Neural crest cell (in vitro differentiated cells): ENCODE data around the gene ZNF296. TPM values are rescaled to one million over a fixed set of nuclear protein-coding genes. Genes with fewer than 3 reads are reported as not detected.

Source experiments
- DNase-seq: peaks from one replicate; pipeline ENCODE4 v3.0.0; 2021; ENCODE audit warnings: low read depth, mixed read lengths, low spot score
- H3K27ac Mint-ChIP-seq: one replicate; pipeline ENCODE4 v1.8.0; 2021; ENCODE audit warnings: mild to moderate bottlenecking, mixed read lengths; ENCODE audit not compliant: unreplicated experiment
- H3K27me3 Mint-ChIP-seq: 2 replicates; pipeline ENCODE4 v1.8.0; 2021; ENCODE audit warnings: low read depth, mild to moderate bottlenecking, mixed read lengths
- H3K36me3 Mint-ChIP-seq: 2 replicates; pipeline ENCODE4 v1.8.0; 2021; ENCODE audit warnings: low read depth, mild to moderate bottlenecking, mixed read lengths
- H3K4me1 Mint-ChIP-seq: 2 replicates; pipeline ENCODE4 v1.8.0; 2021; ENCODE audit warnings: mixed read lengths
- H3K4me3 Mint-ChIP-seq: one replicate; pipeline ENCODE4 v1.8.0; 2021; ENCODE audit warnings: mild to moderate bottlenecking, mixed read lengths
- H3K9me3 Mint-ChIP-seq: 2 replicates; pipeline ENCODE4 v1.8.0; 2021; ENCODE audit warnings: mixed read lengths
- total RNA-seq: library from RNA; stranded (reverse); gene quantifications from 2 replicates; pipeline ENCODE4 v1.2.1, GENCODE V29; 2021
- TF ChIP-seq, protein P1 (sequence below): fragments of 200-600 bp; sonication (generic); conservative IDR thresholded peaks from 2 replicates; pipeline ENCODE4 v1.5.0; 2021; ENCODE audit warnings: antibody characterized with exemption, mild to moderate bottlenecking

Gene ZNF296
- total RNA-seq, 1 donor from 2014 or later = 1.2 TPM

DNA sequence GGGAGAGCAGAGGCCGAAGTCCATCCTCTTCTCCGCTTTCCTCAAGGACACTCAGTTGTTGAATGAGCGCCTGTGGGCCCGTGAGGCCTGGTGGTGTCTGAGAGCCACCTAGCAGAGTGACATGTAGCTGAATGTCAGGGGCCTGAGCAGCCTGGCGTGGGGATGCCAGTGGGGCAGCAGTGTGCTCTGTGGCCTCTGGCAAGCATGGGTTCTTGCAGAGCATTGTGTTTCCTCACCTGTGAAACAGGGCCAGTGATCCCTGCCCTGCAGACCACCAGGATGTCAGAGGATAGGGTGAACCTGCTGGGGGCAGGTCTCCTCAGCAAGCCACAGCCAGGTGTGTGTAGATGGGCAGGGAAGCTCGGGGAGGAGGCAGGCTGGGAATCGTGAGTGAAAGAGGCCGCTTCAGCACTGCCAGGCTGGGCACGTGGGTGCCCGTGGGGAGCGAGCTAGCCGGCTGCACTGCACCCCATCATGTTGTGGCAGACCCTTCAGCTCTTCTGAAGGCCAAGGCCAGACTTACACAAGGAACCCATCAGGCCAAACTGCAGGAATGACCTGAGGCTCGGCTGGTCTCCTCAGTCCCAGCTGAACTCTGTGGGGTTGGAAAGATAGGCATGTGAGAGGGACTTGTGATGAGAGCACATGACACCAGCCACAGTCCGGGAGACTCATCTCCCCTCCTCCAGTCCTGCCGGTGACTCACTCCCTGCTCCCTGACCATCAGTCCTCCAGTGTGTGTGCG lies 21.7 kb upstream of the ZNF296 start:
- H3K27ac Mint-ChIP-seq = peak overlapping the region; percentile 52
- H3K36me3 Mint-ChIP-seq = no peaks in the 10 kb centered on the region
- no peaks in the 10 kb centered on the region for H3K9me3 Mint-ChIP-seq
- DNase-seq = no peak
- TF ChIP-seq, protein P1, sequence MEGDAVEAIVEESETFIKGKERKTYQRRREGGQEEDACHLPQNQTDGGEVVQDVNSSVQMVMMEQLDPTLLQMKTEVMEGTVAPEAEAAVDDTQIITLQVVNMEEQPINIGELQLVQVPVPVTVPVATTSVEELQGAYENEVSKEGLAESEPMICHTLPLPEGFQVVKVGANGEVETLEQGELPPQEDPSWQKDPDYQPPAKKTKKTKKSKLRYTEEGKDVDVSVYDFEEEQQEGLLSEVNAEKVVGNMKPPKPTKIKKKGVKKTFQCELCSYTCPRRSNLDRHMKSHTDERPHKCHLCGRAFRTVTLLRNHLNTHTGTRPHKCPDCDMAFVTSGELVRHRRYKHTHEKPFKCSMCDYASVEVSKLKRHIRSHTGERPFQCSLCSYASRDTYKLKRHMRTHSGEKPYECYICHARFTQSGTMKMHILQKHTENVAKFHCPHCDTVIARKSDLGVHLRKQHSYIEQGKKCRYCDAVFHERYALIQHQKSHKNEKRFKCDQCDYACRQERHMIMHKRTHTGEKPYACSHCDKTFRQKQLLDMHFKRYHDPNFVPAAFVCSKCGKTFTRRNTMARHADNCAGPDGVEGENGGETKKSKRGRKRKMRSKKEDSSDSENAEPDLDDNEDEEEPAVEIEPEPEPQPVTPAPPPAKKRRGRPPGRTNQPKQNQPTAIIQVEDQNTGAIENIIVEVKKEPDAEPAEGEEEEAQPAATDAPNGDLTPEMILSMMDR = no peak
- H3K4me1 Mint-ChIP-seq = peaks cover 62% of the 10 kb centered on the region
- peak overlapping the region; percentile 77 for H3K4me3 Mint-ChIP-seq
- no peaks in the 10 kb centered on the region for H3K27me3 Mint-ChIP-seq

DNA sequence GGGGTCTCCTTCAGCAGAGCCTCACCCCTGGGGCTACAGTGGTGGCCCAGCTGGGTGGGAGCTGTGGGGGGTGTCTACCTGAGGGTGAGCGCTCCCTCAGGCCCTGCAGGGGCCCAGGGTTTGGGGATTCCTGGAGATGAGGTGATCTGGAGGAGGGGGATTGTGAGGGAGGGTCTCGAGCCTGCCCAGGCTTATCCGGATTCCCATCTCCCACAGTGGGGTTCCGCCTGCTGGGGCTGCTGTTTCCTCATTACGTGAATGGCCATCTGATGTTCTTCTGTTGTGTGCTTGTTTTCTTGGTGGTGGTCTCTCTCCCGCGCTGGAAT lies 21.1 kb upstream of the ZNF296 start:
- H3K9me3 Mint-ChIP-seq = no peaks in the 10 kb centered on the region
- H3K27me3 Mint-ChIP-seq = peaks cover 4% of the 10 kb centered on the region
- peak overlapping the region; percentile 77 for H3K4me3 Mint-ChIP-seq
- TF ChIP-seq, protein P1 = no peak
- peaks cover 67% of the 10 kb centered on the region for H3K4me1 Mint-ChIP-seq
- DNase-seq = no peak
- no peaks in the 10 kb centered on the region for H3K36me3 Mint-ChIP-seq
- H3K27ac Mint-ChIP-seq = no peak overlapping the region

DNA sequence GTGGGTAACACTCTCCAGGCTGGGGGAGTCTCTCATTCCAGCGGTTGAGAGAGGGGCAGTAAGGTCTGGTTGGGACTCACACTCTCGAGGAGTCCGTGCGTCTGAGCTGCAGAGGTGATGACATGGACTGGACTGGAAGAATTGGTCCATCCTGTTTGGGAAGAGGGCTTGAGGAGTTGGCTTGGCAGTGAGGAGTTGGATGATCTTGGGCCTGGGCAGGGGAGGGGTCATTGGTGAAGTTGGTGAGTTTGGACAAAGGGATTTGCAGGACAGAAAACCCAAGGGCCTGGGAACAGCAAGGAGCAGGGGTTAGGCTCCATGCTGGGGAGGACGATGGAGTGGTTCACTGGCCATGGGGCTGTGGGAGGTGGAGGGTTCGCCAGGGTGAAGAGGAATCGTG lies 20.4 kb upstream of the ZNF296 start:
- Mint-ChIP-seq H3K9me3 (no peaks in the 10 kb centered on the region), H3K27me3 (peaks cover 4% of the 10 kb centered on the region), H3K4me1 (peaks cover 70% of the 10 kb centered on the region), H3K27ac (peak overlapping the region; percentile 31), H3K4me3 (peak overlapping the region; percentile 77), H3K36me3 (no peaks in the 10 kb centered on the region)
- DNase-seq = no peak
- TF ChIP-seq, protein P1 = no peak

DNA sequence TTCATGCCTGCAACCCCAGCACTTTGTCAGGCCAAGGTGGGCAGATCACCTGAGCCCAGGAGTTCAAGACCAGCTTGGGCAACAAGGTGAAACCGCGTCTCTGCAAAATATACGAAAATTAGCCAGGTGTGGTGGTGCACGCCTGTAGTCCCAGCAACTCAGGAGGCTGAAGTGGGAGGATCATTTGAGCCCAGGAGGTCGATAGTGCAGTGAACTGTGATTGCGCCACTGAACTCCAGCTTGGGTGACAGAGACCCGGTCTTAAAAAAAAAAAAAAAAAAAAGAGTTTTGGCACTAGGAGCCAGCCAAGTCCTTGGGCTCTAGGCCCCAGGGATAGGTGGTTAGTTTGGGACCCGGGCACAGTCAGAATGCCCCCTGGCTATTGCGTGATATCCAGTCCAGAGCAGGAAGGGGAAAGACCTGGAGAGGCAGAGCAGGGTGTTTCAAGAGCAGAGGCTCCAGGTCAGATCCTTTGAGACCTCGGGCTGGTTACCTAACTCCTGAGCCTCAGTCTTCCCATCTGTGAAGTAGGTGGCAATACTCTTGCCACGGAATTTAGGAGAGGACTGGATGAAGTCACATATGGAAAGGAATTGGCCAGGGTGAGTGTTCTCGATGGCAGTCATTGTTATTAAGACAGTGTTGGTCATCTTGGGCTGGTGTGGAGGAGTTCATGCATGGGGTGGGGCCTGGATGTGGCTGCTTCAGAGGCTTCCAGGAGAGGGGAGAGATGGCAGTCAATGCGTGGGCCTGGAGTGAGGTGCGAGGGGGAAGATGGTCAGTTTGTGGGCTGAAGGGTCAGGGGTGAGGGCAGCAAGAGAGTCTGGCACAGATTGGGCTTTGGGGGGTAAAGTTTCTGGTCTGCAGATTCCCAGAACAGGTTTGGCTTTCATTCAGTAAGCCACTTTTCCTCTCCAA lies 19.5 kb upstream of the ZNF296 start:
- DNase-seq = no peak
- no peaks in the 10 kb centered on the region for H3K36me3 Mint-ChIP-seq
- H3K27me3 Mint-ChIP-seq = peaks cover 4% of the 10 kb centered on the region
- H3K4me3 Mint-ChIP-seq = peak overlapping the region; percentile 77
- no peak overlapping the region for H3K27ac Mint-ChIP-seq
- TF ChIP-seq, protein P1 = no peak
- H3K9me3 Mint-ChIP-seq = no peaks in the 10 kb centered on the region
- H3K4me1 Mint-ChIP-seq = peaks cover 75% of the 10 kb centered on the region

DNA sequence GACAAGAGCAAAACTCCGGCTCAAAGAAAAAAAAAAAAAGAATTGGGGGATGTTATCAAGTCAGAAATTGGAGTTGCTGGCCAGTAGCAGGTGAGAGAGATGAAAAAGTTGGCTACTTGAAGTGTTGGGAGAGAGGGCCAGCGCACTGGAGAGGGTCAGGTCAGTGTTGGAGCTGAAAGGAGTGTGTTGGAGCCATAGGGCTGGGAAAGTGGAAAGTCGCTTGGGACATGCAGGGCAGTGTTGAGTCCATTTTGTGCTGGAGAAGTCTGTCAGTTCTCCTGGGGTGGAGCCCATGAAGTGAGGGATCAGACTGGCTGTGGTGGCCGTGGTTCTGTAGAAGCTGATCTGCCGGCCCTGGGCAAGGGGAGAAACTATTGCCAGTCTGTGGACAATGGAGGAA lies 18.4 kb upstream of the ZNF296 start:
- Mint-ChIP-seq H3K36me3 (no peaks in the 10 kb centered on the region), H3K27ac (no peak overlapping the region), H3K4me3 (peak overlapping the region; percentile 96), H3K9me3 (no peaks in the 10 kb centered on the region), H3K27me3 (peaks cover 4% of the 10 kb centered on the region), H3K4me1 (peaks cover 71% of the 10 kb centered on the region)
- TF ChIP-seq, protein P1 = no peak
- no peak for DNase-seq
